H9 (cell line): ENCODE results near the gene MAPK13. TPM values are rescaled to one million over a fixed set of nuclear protein-coding genes. Genes with fewer than 3 reads are reported as not detected.

ENCODE experiments used
- DNase-seq: peaks from one replicate; pipeline ENCODE4 v3.0.0-alpha.2; 2017
- H2AFZ ChIP-seq: one replicate; pipeline ENCODE4 v1.6.1; 2013; ENCODE audit warnings: mild to moderate bottlenecking, low read length, control low read depth, moderate library complexity
- H2AK5ac ChIP-seq: 2 replicates; pipeline ENCODE4 v1.6.1; 2013; ENCODE audit warnings: low read length, control low read depth, mixed read lengths; ENCODE audit not compliant: insufficient read length
- H2BK120ac ChIP-seq: one replicate; pipeline ENCODE4 v1.6.1; 2013; ENCODE audit warnings: low read depth, mild to moderate bottlenecking, low read length, control low read depth, inconsistent platforms; ENCODE audit not compliant: poor library complexity, severe bottlenecking
- H2BK12ac ChIP-seq: 2 replicates; pipeline ENCODE4 v1.6.1; 2013; ENCODE audit warnings: low read length, control low read depth, mixed read lengths, low read depth; ENCODE audit not compliant: insufficient read length
- H2BK15ac ChIP-seq: 2 replicates; pipeline ENCODE4 v1.6.1; 2013; ENCODE audit warnings: low read depth, low read length, control low read depth
- H2BK20ac ChIP-seq: one replicate; pipeline ENCODE4 v1.6.1; 2013; ENCODE audit warnings: low read depth, mild to moderate bottlenecking, low read length, control low read depth, inconsistent platforms; ENCODE audit not compliant: poor library complexity, severe bottlenecking
- H2BK5ac ChIP-seq: 2 replicates; pipeline ENCODE4 v1.6.1; 2013; ENCODE audit warnings: low read length, control low read depth, mixed read lengths; ENCODE audit not compliant: insufficient read length
- H3K14ac ChIP-seq: 2 replicates; pipeline ENCODE4 v1.6.1; 2013; ENCODE audit warnings: low read length, control low read depth; ENCODE audit not compliant: insufficient read depth
- H3K18ac ChIP-seq: 2 replicates; pipeline ENCODE4 v1.6.1; 2013; ENCODE audit warnings: low read depth, mild to moderate bottlenecking, mixed read lengths, low read length, control low read depth; ENCODE audit not compliant: insufficient read length
- H3K23ac ChIP-seq: 2 replicates; pipeline ENCODE4 v1.6.1; 2013; ENCODE audit warnings: low read length, control low read depth, mixed read lengths, low read depth; ENCODE audit not compliant: insufficient read length
- H3K23me2 ChIP-seq: 2 replicates; pipeline ENCODE4 v1.6.1; 2013; ENCODE audit warnings: low read depth, mild to moderate bottlenecking, mixed read lengths, low read length, control low read depth; ENCODE audit not compliant: insufficient read length, poor library complexity, severe bottlenecking
- H3K27ac ChIP-seq: 2 replicates; pipeline ENCODE4 v1.5.1; 2013; ENCODE audit warnings: low read length, control low read depth, mixed read lengths, low read depth; ENCODE audit not compliant: insufficient read length
- H3K27me3 ChIP-seq: 2 replicates; pipeline ENCODE4 v1.6.1; 2013; ENCODE audit warnings: low read length, control low read depth, inconsistent platforms; ENCODE audit not compliant: insufficient read depth
- H3K4ac ChIP-seq: 2 replicates; pipeline ENCODE4 v1.6.1; 2013; ENCODE audit warnings: low read depth, mild to moderate bottlenecking, control low read depth, inconsistent platforms, low read length, moderate library complexity
- H3K4me1 ChIP-seq: 2 replicates; pipeline ENCODE4 v1.6.1; 2013; ENCODE audit warnings: low read length, control low read depth, inconsistent platforms; ENCODE audit not compliant: insufficient read depth
- H3K4me2 ChIP-seq: 2 replicates; pipeline ENCODE4 v1.6.1; 2013; ENCODE audit warnings: low read length, control low read depth, mixed read lengths; ENCODE audit not compliant: insufficient read length, insufficient read depth
- H3K56ac ChIP-seq: 2 replicates; pipeline ENCODE4 v1.6.1; 2013; ENCODE audit warnings: low read depth, mild to moderate bottlenecking, mixed read lengths, low read length, control low read depth; ENCODE audit not compliant: insufficient read length
- H3K79me1 ChIP-seq: 2 replicates; pipeline ENCODE4 v1.6.1; 2013; ENCODE audit warnings: low read depth, mild to moderate bottlenecking, moderate library complexity, low read length, control low read depth, inconsistent platforms; ENCODE audit not compliant: insufficient read depth, poor library complexity, severe bottlenecking
- H3K79me2 ChIP-seq: 2 replicates; pipeline ENCODE4 v1.6.1; 2013; ENCODE audit warnings: low read length, control low read depth, inconsistent platforms; ENCODE audit not compliant: insufficient read depth
- H3K9ac ChIP-seq: 2 replicates; pipeline ENCODE4 v1.6.1; 2013; ENCODE audit warnings: low read length, control low read depth, mixed read lengths; ENCODE audit not compliant: insufficient read length; ENCODE audit errors: extremely low read depth
- H3K9me3 ChIP-seq: one replicate; pipeline ENCODE4 v1.6.1; 2013; ENCODE audit warnings: low read depth, low read length, inconsistent platforms; ENCODE audit not compliant: control insufficient read depth
- H3T11ph ChIP-seq: one replicate; pipeline ENCODE4 v1.6.1; 2013; ENCODE audit warnings: mild to moderate bottlenecking, low read length, control low read depth, inconsistent platforms
- H4K20me1 ChIP-seq: one replicate; pipeline ENCODE4 v1.6.1; 2013; ENCODE audit not compliant: control insufficient read depth, insufficient read length, insufficient read depth
- H4K5ac ChIP-seq: 2 replicates; pipeline ENCODE4 v1.6.1; 2013; ENCODE audit warnings: low read depth, mild to moderate bottlenecking, mixed read lengths, low read length, control low read depth; ENCODE audit not compliant: insufficient read length
- H4K8ac ChIP-seq: replicated peaks from 2 replicates; pipeline ENCODE4 v1.6.1; 2013; ENCODE audit warnings: low read length, control low read depth, mixed read lengths, low read depth; ENCODE audit not compliant: insufficient read length
- H4K91ac ChIP-seq: 2 replicates; pipeline ENCODE4 v1.6.1; 2013; ENCODE audit warnings: low read depth, mild to moderate bottlenecking, moderate library complexity, mixed read lengths, low read length, control low read depth; ENCODE audit not compliant: insufficient read length
- H3K27ac Mint-ChIP-seq, 3 experiments: 2 replicates in 2 of 3; 3 replicates in 1 of 3; pipeline ENCODE4 v1.8.0; 2020 to 2021; ENCODE audit warnings: mixed read lengths in 3 of 3, mild to moderate bottlenecking in 1 of 3, moderate library complexity in 1 of 3
- H3K27me3 Mint-ChIP-seq: 2 replicates; pipeline ENCODE4 v1.8.0; 2021; ENCODE audit warnings: low read depth, mild to moderate bottlenecking, moderate library complexity, mixed read lengths
- H3K36me3 Mint-ChIP-seq, 3 experiments: 2 replicates in 2 of 3; 3 replicates in 1 of 3; pipeline ENCODE4 v1.8.0; 2020 to 2021; ENCODE audit warnings: low read depth in 3 of 3, mixed read lengths in 3 of 3; ENCODE audit not compliant: insufficient read depth in 1 of 3
- H3K4me1 Mint-ChIP-seq, 2 experiments: 2 replicates each; pipeline ENCODE4 v1.8.0; 2020; ENCODE audit warnings: mixed read lengths in 2 of 2
- H3K4me3 Mint-ChIP-seq, 2 experiments: 2 replicates in 1 of 2; 3 replicates in 1 of 2; pipeline ENCODE4 v1.8.0; 2020 to 2021; ENCODE audit warnings: mild to moderate bottlenecking in 2 of 2, mixed read lengths in 2 of 2, moderate library complexity in 1 of 2
- H3K9me3 Mint-ChIP-seq, 2 experiments: 2 replicates in 1 of 2; 3 replicates in 1 of 2; pipeline ENCODE4 v1.8.0; 2020; ENCODE audit warnings: mild to moderate bottlenecking in 2 of 2, mixed read lengths in 2 of 2, moderate library complexity in 1 of 2
- WGBS: extraction: QIAGEN DNeasy Blood & Tissue Kit; methylation state at CpG from one replicate; pipeline ENCODE4 v1.1.7; 2013; ENCODE audit warnings: missing lambda C conversion rate, low lambda C conversion rate, mixed read lengths; ENCODE audit not compliant: insufficient read length; ENCODE audit errors: extremely low coverage; 5-methylcytosine and 5-hydroxymethylcytosine counted together
- total RNA-seq: library from RNA; stranded (reverse); gene quantifications from 2 replicates; pipeline ENCODE4 v1.2.1, GENCODE V29; 2021
- TF ChIP-seq, protein P1 (sequence below): fragments of 200-600 bp; sonication (generic); conservative IDR thresholded peaks from 3 replicates; pipeline ENCODE4 v1.8.0; 2021; ENCODE audit warnings: antibody characterized with exemption, mild to moderate bottlenecking

MAPK13 gene
- total RNA-seq, 1 experiment from 2014 or later = 18.9 TPM

GRCh38 chr6:36142971-36143838, 12.9 kb downstream of the MAPK13 start:
- peaks cover 3% of the 10 kb centered on the region for H3K27me3 Mint-ChIP-seq
- Histone ChIP-seq H3K18ac (no peak overlapping the region), H3K4ac (no peak overlapping the region), H3K4me2 (no peak overlapping the region), H3K27me3 (no peaks in the 10 kb centered on the region), H3K56ac (no peak overlapping the region), H3K23ac (no peak overlapping the region), H4K91ac (no peak overlapping the region), H2BK15ac (no peak overlapping the region), H2BK12ac (no peak overlapping the region), H4K8ac (no peak overlapping the region), H2BK120ac (no peak overlapping the region), H3K4me1 (no peaks in the 10 kb centered on the region), H3K9me3 (no peaks in the 10 kb centered on the region), H3K79me1 (no peaks in the 10 kb centered on the region), H3K14ac (no peak overlapping the region), H2BK5ac (no peak overlapping the region), H2AK5ac (no peak overlapping the region), H3K23me2 (no peaks in the 10 kb centered on the region), H2BK20ac (no peak overlapping the region), H2AFZ (no peak overlapping the region), H3K9ac (no peak overlapping the region), H3T11ph (no peak overlapping the region), H4K5ac (no peak overlapping the region), H4K20me1 (no peaks in the 10 kb centered on the region), H3K79me2 (no peaks in the 10 kb centered on the region), H3K27ac (no peak overlapping the region)
- DNase-seq = no peak
- no CpG with 5 or more reads among the region's 13 CpGs for WGBS
- H3K4me1 Mint-ChIP-seq = peaks cover 23 to 32% of the 10 kb centered on the region in 2 experiments
- peaks cover under 1 to 4% of the 10 kb centered on the region in 2 experiments; a peak in 4 of 5 replicates for H3K9me3 Mint-ChIP-seq
- peak overlapping the region in 1 of 3 experiments; percentile 33; a peak in 2 of 7 replicates for H3K27ac Mint-ChIP-seq
- TF ChIP-seq, protein P1, sequence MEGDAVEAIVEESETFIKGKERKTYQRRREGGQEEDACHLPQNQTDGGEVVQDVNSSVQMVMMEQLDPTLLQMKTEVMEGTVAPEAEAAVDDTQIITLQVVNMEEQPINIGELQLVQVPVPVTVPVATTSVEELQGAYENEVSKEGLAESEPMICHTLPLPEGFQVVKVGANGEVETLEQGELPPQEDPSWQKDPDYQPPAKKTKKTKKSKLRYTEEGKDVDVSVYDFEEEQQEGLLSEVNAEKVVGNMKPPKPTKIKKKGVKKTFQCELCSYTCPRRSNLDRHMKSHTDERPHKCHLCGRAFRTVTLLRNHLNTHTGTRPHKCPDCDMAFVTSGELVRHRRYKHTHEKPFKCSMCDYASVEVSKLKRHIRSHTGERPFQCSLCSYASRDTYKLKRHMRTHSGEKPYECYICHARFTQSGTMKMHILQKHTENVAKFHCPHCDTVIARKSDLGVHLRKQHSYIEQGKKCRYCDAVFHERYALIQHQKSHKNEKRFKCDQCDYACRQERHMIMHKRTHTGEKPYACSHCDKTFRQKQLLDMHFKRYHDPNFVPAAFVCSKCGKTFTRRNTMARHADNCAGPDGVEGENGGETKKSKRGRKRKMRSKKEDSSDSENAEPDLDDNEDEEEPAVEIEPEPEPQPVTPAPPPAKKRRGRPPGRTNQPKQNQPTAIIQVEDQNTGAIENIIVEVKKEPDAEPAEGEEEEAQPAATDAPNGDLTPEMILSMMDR = no peak
- no peak overlapping the region for H3K4me3 Mint-ChIP-seq
- H3K36me3 Mint-ChIP-seq = peaks cover 0 to 8% (median 1%) of the 10 kb centered on the region in 3 experiments; a peak in 4 of 7 replicates
